ENCODE results near the gene CSMD2.

The CSMD2 gene

GRCh38 chr1:33706634-33707255 lies 458.3 kb downstream of the CSMD2 start:
- Histone ChIP-seq H3K4me2 (ENCODE audit: low read length, poor library complexity, severe bottlenecking) (no peak overlapping the region), H2BK120ac (ENCODE audit: low read depth, low read length) (no peak overlapping the region), H4K91ac (ENCODE audit: low read length) (no peak overlapping the region), H3K4me3 (ENCODE audit: insufficient read depth in 1 of 2, low read depth in 1 of 2, low read length in 2 of 2) (no peak overlapping the region), H4K8ac (ENCODE audit: low read length) (no peak overlapping the region), H3K27ac (ENCODE audit: low read length, poor library complexity, severe bottlenecking) (no peak overlapping the region), H3K9me3 (ENCODE audit: control insufficient read depth, low read length) (no peaks in the 10 kb centered on the region), H2AFZ (ENCODE audit: low read depth, low read length) (no peak overlapping the region), H3K27me3 (ENCODE audit: control insufficient read depth in 1 of 2, insufficient read depth in 1 of 2, low read length in 2 of 2) (no peaks in the 10 kb centered on the region), H2BK5ac (ENCODE audit: low read depth, low read length, poor library complexity, severe bottlenecking) (no peak overlapping the region), H3K14ac (ENCODE audit: low read length in 2 of 2) (no peak overlapping the region), H3K18ac (ENCODE audit: low read depth in 1 of 2, low read length in 2 of 2) (no peak overlapping the region), H2BK12ac (ENCODE audit: low read length in 2 of 2) (no peak overlapping the region), H3K79me1 (replicated peaks; ENCODE audit: low read length, poor library complexity, severe bottlenecking) (no peaks in the 10 kb centered on the region), H3K4me1 (ENCODE audit: control insufficient read depth, insufficient read depth, low read depth, low read length) (no peaks in the 10 kb centered on the region), H3K36me3 (ENCODE audit: control insufficient read depth in 1 of 2, insufficient read depth in 2 of 2, low read depth in 1 of 2, low read length in 2 of 2) (no peaks in the 10 kb centered on the region), H2AK5ac (ENCODE audit: low read length, severe bottlenecking) (no peak overlapping the region), H3K9ac (ENCODE audit: low read length) (no peak overlapping the region), H3K23ac (ENCODE audit: low read length in 2 of 2) (no peak overlapping the region), H2BK15ac (ENCODE audit: low read depth, poor library complexity, severe bottlenecking) (no peak overlapping the region), H3K4ac (ENCODE audit: low read depth in 1 of 2, low read length in 2 of 2) (no peak overlapping the region)
- DNase-seq: no peak
- 95% methylated on average over 8 of the region's 12 CpGs for WGBS

GRCh38 chr1:33703464-33703863 lies 461.6 kb downstream of the CSMD2 start:
- Histone ChIP-seq H2BK12ac (ENCODE audit: low read length in 2 of 2) (no peak overlapping the region), H3K27me3 (ENCODE audit: control insufficient read depth in 1 of 2, insufficient read depth in 1 of 2, low read length in 2 of 2) (no peaks in the 10 kb centered on the region), H3K79me1 (replicated peaks; ENCODE audit: low read length, poor library complexity, severe bottlenecking) (no peaks in the 10 kb centered on the region), H3K9me3 (ENCODE audit: control insufficient read depth, low read length) (no peaks in the 10 kb centered on the region), H3K4me2 (ENCODE audit: low read length, poor library complexity, severe bottlenecking) (no peak overlapping the region), H3K14ac (ENCODE audit: low read length in 2 of 2) (no peak overlapping the region), H2AFZ (ENCODE audit: low read depth, low read length) (no peak overlapping the region), H2BK15ac (ENCODE audit: low read depth, poor library complexity, severe bottlenecking) (no peak overlapping the region), H3K23ac (ENCODE audit: low read length in 2 of 2) (no peak overlapping the region), H3K27ac (ENCODE audit: low read length, poor library complexity, severe bottlenecking) (no peak overlapping the region), H4K8ac (ENCODE audit: low read length) (no peak overlapping the region), H3K4me3 (ENCODE audit: insufficient read depth in 1 of 2, low read depth in 1 of 2, low read length in 2 of 2) (no peak overlapping the region), H2AK5ac (ENCODE audit: low read length, severe bottlenecking) (no peak overlapping the region), H3K18ac (ENCODE audit: low read depth in 1 of 2, low read length in 2 of 2) (no peak overlapping the region), H2BK5ac (ENCODE audit: low read depth, low read length, poor library complexity, severe bottlenecking) (no peak overlapping the region), H3K4me1 (ENCODE audit: control insufficient read depth, insufficient read depth, low read depth, low read length) (no peaks in the 10 kb centered on the region), H3K4ac (ENCODE audit: low read depth in 1 of 2, low read length in 2 of 2) (no peak overlapping the region), H3K36me3 (ENCODE audit: control insufficient read depth in 1 of 2, insufficient read depth in 2 of 2, low read depth in 1 of 2, low read length in 2 of 2) (peaks cover 0 to 5% of the 10 kb centered on the region in 2 experiments), H4K91ac (ENCODE audit: low read length) (no peak overlapping the region), H2BK120ac (ENCODE audit: low read depth, low read length) (no peak overlapping the region), H3K9ac (ENCODE audit: low read length) (no peak overlapping the region)
- no peak for DNase-seq
- 77% methylated on average over 2 of the region's 3 CpGs for WGBS

GRCh38 chr1:33698361-33699035 lies 466.5 kb downstream of the CSMD2 start:
- Histone ChIP-seq H2BK120ac (ENCODE audit: low read depth, low read length) (no peak overlapping the region), H2BK15ac (ENCODE audit: low read depth, poor library complexity, severe bottlenecking) (no peak overlapping the region), H2BK5ac (ENCODE audit: low read depth, low read length, poor library complexity, severe bottlenecking) (no peak overlapping the region), H3K9ac (ENCODE audit: low read length) (no peak overlapping the region), H3K4ac (ENCODE audit: low read depth in 1 of 2, low read length in 2 of 2) (no peak overlapping the region), H4K91ac (ENCODE audit: low read length) (no peak overlapping the region), H3K18ac (ENCODE audit: low read depth in 1 of 2, low read length in 2 of 2) (no peak overlapping the region), H2BK12ac (ENCODE audit: low read length in 2 of 2) (no peak overlapping the region), H3K4me2 (ENCODE audit: low read length, poor library complexity, severe bottlenecking) (no peak overlapping the region), H3K23ac (ENCODE audit: low read length in 2 of 2) (no peak overlapping the region), H3K4me3 (ENCODE audit: insufficient read depth in 1 of 2, low read depth in 1 of 2, low read length in 2 of 2) (no peak overlapping the region), H3K27me3 (ENCODE audit: control insufficient read depth in 1 of 2, insufficient read depth in 1 of 2, low read length in 2 of 2) (no peaks in the 10 kb centered on the region), H3K36me3 (ENCODE audit: control insufficient read depth in 1 of 2, insufficient read depth in 2 of 2, low read depth in 1 of 2, low read length in 2 of 2) (peaks cover 0 to 51% of the 10 kb centered on the region in 2 experiments), H3K9me3 (ENCODE audit: control insufficient read depth, low read length) (no peaks in the 10 kb centered on the region), H3K79me1 (replicated peaks; ENCODE audit: low read length, poor library complexity, severe bottlenecking) (no peaks in the 10 kb centered on the region), H3K27ac (ENCODE audit: low read length, poor library complexity, severe bottlenecking) (no peak overlapping the region), H3K14ac (ENCODE audit: low read length in 2 of 2) (no peak overlapping the region), H3K4me1 (ENCODE audit: control insufficient read depth, insufficient read depth, low read depth, low read length) (no peaks in the 10 kb centered on the region), H2AK5ac (ENCODE audit: low read length, severe bottlenecking) (no peak overlapping the region), H4K8ac (ENCODE audit: low read length) (no peak overlapping the region), H2AFZ (ENCODE audit: low read depth, low read length) (no peak overlapping the region)
- no peak for DNase-seq
- WGBS: 79% methylated on average over 11 of the region's 14 CpGs

- Histone ChIP-seq H3K36me3 (ENCODE audit: control insufficient read depth in 1 of 2, insufficient read depth in 2 of 2, low read depth in 1 of 2, low read length in 2 of 2) (peaks cover 0 to 53% of the 10 kb centered on the region in 2 experiments), H3K27me3 (ENCODE audit: control insufficient read depth in 1 of 2, insufficient read depth in 1 of 2, low read length in 2 of 2) (no peaks in the 10 kb centered on the region), H3K23ac (ENCODE audit: low read length in 2 of 2) (no peak overlapping the region), H3K4ac (ENCODE audit: low read depth in 1 of 2, low read length in 2 of 2) (no peak overlapping the region), H3K9me3 (ENCODE audit: control insufficient read depth, low read length) (no peaks in the 10 kb centered on the region), H2BK120ac (ENCODE audit: low read depth, low read length) (no peak overlapping the region), H3K18ac (ENCODE audit: low read depth in 1 of 2, low read length in 2 of 2) (no peak overlapping the region), H4K8ac (ENCODE audit: low read length) (no peak overlapping the region), H2BK12ac (ENCODE audit: low read length in 2 of 2) (no peak overlapping the region), H3K9ac (ENCODE audit: low read length) (no peak overlapping the region), H3K4me1 (ENCODE audit: control insufficient read depth, insufficient read depth, low read depth, low read length) (no peaks in the 10 kb centered on the region), H3K79me1 (replicated peaks; ENCODE audit: low read length, poor library complexity, severe bottlenecking) (no peaks in the 10 kb centered on the region), H2AK5ac (ENCODE audit: low read length, severe bottlenecking) (no peak overlapping the region), H4K91ac (ENCODE audit: low read length) (no peak overlapping the region), H3K4me2 (ENCODE audit: low read length, poor library complexity, severe bottlenecking) (no peak overlapping the region), H3K27ac (ENCODE audit: low read length, poor library complexity, severe bottlenecking) (no peak overlapping the region), H2AFZ (ENCODE audit: low read depth, low read length) (no peak overlapping the region), H3K4me3 (ENCODE audit: insufficient read depth in 1 of 2, low read depth in 1 of 2, low read length in 2 of 2) (no peak overlapping the region), H2BK15ac (ENCODE audit: low read depth, poor library complexity, severe bottlenecking) (no peak overlapping the region), H3K14ac (ENCODE audit: low read length in 2 of 2) (no peak overlapping the region), H2BK5ac (ENCODE audit: low read depth, low read length, poor library complexity, severe bottlenecking) (no peak overlapping the region)
- DNase-seq: no peak
- WGBS: 43% methylated on average over 2 of the region's 2 CpGs
These were observed 467.2 kb downstream of the CSMD2 start for GRCh38 chr1:33697816-33698215.
